ENCODE data around the gene NXPH3.
"Not testable (repeated sequence)": the region's sequence is repeated elsewhere in the genome, so short reads cannot be mapped to it uniquely, and the experiment has no call there.

NXPH3 gene

DNA sequence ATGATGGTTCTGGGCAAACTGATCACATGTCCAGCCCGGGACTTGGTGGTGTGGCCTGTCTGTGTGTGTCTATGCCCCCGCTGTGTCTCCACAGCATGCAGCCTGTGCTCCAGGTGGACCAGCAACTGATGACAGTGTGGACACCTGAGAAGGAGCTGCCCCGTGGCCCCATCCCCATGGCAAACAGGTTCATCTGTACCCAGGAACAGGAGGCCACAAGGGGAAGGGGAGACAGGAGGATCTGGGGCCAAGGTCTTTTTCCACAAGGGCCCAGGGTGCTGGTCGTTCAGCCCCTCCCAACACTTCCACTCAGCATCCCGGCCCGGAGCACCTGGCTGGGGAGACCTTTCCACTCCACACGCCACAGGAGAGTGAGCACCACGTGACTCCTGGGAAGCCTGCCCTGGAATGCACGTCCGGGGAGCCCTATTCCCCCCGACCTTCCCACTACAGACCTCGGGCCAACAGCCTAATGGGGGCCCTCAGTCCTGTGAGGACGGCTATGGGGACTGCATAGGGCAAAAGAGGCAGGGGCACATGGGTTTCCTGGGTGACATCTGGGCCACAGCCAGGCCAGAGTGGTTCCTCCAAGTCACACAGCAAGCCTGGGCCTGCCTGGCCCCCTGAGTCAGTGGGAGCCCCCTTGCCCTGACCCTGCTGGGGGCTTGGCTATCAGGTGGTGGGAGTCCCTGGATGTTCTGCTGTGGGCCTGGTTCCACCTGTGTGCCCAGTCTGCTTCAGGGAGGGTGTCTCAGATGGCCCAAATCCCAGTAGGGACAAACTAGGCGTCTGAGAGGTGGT is 20.8 kb upstream of the NXPH3 start:
- no peak for DNase-seq

DNA sequence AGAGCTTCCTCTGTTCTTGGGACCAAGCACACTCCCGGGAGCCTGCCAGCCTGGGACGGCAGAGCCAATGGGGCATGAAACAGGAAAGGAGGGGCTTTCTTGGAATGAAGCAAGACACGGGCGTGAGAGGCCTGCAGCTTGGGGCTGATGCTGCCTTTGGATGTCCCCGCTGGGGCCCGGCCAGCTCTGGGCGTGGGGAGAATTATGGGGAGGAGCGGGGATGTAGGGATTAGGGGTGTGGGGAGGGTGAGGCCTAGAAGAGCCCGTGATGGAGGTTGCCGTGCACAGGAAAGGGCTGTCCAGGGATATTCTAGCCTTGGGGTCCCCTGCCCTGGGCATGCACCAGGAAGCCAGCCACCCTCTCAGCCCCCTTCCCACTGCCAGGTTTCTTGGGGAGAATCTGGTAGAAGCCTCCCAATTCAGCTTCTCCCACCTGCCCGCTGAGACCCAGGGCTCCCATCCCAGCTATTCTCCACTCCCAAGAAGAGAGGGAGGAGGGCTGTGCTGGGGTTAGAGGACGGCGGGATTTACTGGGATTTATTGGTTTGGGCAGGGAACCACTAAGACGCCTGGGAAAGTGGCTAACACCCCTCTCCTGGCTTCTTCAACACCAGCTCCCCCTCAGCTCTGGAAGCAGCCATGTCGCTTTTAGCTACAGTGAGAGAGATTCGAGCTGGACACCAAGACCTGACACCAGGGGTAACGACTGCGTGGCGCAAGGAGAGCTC is 20.0 kb upstream of the NXPH3 start:
- DNase-seq = peak; percentile 19 to 51

- peak; percentile 49 to 86 for DNase-seq
Measured at GRCh38 chr17:49556223-49556943, 19.3 kb upstream of the NXPH3 start.

DNA sequence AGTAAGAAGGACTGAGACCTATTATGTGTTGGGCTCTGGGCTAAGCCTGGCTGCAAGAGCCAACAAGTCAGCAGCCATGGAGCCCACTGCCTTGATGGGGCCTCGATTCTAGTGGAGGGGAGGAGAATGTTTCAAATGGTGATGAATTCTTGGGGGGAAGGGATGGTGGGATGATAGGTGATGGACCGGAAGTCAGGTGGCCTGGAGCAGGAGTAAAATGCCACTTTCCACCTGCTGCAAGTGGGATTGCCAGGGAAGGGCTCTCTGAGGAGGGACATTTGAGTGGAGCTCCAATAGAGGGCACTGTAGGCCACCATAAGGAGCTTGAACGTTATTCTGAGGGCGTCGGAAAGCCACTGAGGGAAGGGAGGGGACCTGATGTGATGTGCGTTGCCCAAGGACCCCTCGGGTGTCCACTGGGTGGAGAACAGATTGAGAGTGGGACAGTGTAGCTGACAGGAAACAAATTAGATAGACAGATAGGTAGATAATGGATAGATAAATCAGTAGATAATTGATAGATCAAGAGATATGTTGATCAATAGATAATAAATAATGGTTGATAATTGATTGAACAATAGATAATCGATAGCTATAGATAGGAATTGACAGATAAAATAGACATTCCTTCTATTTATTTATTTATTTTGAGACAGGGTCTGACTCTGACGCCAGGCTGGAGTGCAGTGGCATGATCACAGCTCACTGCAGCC is 18.2 kb upstream of the NXPH3 start:
- peak; percentile 12 to 71 for DNase-seq

GRCh38 chr17:49564638-49565037 is 11.0 kb upstream of the NXPH3 start:
- no peak for DNase-seq

DNA sequence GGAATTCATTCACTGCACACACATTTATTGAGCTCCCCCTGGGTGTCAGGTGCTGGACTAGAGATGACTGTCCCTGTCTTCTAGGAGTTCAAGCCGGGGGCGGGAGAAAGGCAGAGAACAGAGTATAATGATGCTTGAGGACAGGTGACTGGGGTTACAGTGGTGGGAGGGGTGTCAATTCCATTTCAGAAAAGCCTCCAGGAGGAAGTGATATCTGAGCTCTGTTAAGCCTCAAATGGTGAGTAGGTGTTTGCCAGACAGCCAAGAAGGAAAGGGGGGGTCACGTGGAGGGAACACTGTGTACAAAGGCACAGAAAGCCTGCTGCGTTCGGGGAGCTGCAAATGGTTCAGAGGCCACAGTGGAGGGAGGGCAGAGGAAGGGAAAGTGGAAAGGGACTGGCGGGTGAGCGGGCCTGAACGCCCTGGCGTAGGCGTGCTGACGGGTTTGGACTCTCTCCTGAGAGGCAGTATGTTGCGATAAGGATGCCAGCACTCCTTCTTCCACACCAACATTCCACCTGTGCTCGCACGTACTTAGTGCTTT is 9.7 kb upstream of the NXPH3 start:
- no peak for DNase-seq

GRCh38 chr17:49566668-49567071 is 9.0 kb upstream of the NXPH3 start:
- no peak for DNase-seq

DNA sequence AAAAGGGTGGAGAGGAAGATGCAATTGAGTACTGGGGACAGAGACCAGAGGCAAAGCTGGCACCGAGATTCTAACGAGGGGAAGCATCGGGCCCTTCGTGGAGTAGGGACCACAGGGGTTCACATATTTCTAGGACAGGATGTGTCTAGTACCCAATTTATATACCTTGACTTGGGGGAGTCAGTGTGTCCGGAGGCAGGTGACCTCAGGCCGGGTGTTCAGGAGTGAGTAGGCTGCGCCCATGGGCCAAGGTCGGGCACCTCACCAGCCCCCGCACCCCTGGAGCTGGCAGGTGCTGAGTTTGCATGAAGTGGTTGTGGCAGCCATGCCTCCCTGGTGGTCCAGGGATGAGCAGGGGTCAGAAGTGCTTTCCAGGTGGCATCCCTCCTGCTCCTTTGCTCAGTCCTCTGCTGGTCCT is 8.6 kb upstream of the NXPH3 start:
- DNase-seq = no peak

GRCh38 chr17:49567871-49568694 is 7.6 kb upstream of the NXPH3 start:
- DNase-seq = peak; percentile 24 to 76

DNA sequence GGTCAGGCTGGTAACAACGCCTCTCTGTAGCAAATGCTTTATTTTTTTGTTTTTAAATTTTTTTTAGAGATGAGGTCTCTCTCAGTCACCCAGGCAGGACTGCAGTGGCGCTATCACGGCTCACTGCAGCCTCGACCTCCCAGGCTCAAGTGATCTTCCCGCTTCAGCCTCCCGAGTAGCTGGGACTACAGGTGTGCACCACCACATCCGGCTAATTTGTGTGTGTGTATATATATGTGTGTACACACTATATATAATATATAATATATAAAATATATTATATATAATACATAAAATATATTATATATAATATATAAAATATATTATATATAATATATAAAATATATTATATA is 7.0 kb upstream of the NXPH3 start:
- not testable (repeated sequence) for DNase-seq

GRCh38 chr17:49570540-49571242 is 5.0 kb upstream of the NXPH3 start:
- no peak for DNase-seq

GRCh38 chr17:49571283-49571682 is 4.4 kb upstream of the NXPH3 start:
- DNase-seq = no peak

DNA sequence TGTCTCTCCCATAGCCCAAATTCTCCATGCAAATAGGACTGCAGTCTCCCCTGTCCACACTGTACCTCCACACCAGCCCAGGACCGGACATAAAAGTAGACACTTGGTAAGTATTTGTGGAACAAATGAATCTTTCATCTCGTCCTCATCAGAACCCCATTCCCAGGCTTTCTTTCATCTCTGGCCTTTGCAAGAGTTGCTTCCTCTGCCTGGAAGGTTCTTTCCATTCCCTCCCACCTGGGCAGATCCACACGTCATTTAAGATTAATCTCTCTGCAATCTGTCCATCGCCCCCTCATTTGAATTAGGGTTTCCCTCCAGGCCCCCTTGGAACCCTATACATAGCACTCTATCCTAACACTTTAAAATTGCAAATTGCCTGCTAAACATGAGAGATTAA is 3.9 kb upstream of the NXPH3 start:
- no peak for DNase-seq

DNA sequence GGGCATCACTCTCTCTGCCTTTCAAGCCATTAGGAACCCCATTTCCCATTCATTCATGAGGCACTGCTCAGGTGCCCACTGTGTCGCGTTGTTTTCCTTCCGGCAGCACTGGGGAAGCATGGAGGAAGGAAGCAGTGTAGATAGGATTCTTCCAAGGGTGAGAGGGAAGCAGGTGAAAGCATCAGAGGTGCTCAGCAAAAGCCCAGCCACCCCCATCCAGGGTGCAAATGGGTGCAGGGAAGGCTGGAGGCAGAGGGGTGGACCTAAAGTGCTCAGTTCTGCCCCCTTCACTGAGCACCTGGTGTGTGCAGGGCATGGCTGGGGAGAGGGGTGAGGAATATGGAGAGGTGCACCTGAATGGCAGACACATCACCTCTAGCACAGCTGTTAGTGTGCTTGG is 3.4 kb upstream of the NXPH3 start:
- no peak for DNase-seq

DNA sequence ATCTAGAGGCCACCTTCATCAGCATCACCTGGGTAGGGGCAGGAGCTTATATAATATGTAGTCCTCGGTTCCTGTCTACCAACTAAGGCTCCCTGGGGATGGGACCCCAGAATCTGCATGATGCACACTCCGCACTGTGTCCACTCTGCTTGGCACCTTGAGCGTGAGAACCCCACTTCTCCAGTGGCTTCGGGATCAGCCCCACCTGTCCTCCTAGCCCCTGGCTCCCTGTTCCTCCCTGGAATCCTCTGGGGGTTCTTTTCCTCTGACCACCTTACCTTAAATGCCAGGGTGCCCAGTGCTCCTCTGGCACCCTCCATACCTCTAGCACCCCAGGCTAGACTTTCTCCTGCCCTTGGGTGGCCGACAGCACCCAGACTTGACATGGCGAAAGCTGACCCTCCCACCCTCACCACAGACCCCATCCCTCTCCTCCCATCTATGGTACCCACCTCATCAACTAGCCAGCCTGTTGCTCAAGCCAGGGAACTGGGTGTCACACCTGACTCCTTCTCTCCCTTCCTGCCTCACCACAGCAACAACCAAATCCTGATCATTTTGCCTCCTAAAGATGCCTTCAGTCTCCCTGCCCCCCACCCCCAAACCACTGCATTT is 2.8 kb upstream of the NXPH3 start:
- DNase-seq = no peak

- no peak for DNase-seq
Measured at GRCh38 chr17:49573510-49574322, 2.0 kb upstream of the NXPH3 start.

DNA sequence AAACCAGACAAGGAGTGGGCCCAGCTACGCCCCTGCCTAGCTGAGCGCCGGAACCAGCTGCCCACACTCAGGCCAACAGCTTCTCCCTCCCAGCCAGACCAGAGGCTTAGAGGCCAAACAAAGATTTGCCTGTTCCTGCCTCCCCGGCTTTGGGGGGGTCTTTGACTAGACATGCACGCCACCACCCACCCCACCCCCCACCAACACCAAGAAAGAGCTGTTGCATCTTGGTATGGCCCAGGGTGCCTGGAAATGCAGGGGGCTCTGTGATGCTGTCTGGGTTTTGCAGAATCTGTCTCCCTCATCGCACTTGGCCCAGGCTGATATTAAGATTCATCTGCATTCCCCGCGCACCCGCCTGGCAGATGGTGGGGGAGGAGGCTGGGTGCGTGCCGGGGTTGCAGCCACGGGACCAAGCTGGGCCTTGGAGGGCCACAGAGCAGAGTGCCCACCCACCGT is 1.3 kb upstream of the NXPH3 start:
- peak in 1 of 2 experiments; percentile 34 for DNase-seq

DNA sequence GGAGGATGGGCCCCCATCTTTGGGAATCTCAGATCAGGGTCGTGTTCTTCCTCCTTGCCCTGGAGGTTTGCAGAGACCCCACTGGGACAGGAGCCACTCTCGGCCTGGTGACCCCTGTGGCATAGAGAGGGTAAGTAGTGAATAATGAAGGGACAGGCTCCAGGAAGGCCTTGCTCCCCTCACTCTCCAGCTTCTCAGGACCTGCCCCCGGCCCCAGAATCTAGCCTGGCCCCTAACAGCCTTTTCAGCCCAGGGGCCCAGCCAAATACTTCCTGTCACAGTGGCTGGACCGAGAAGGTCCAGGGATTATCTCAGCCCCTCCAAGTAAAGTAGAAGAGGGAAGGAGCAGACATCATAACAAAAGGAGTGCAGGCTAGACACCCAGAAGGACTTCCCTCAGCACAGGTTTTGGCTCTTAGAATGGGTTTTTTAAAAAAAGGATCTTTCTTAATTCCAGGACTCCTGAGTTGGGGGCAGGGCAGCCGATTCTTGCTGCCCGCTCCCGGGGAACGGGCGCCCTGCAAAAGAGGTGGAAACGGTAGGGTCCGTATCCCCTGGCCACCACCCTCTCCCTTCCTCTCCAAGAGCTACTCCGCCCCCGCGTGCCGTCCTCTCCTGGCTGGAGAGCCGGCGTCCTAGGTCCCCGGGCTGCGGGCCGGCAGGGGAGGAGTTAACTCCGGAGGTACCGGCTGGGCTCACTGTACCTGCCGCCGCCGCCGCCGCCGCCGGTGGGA is 559 bp upstream of the NXPH3 start:
- no peak for DNase-seq

Measured in NCI-H446 (cell line).